Measurements from ENCODE around the gene LRRC55.
"Not testable (repeated sequence)": the region's sequence is repeated elsewhere in the genome, so short reads cannot be mapped to it uniquely, and the experiment has no call there.

Gene LRRC55

GRCh38 chr11:57162179-57162898, 19.4 kb upstream of the LRRC55 start:
- DNase-seq, result no peak

GRCh38 chr11:57163160-57163868, 18.4 kb upstream of the LRRC55 start:
- DNase-seq, result no peak

GRCh38 chr11:57164317-57164716, 17.4 kb upstream of the LRRC55 start:
- no peak for DNase-seq

- no peak for DNase-seq
These were observed 14.5 kb upstream of the LRRC55 start for GRCh38 chr11:57167125-57167846.

- not testable (repeated sequence) for DNase-seq
These were observed 11.9 kb upstream of the LRRC55 start for GRCh38 chr11:57169732-57170313.

- DNase-seq, result no peak
These were observed 9.7 kb upstream of the LRRC55 start for GRCh38 chr11:57172031-57172430.

GRCh38 chr11:57174656-57175055, 7.1 kb upstream of the LRRC55 start:
- no peak for DNase-seq

- no peak for DNase-seq
These were observed 6.3 kb upstream of the LRRC55 start for GRCh38 chr11:57175478-57175877.

- DNase-seq, result no peak
These were observed 3.4 kb upstream of the LRRC55 start for GRCh38 chr11:57178334-57178733.

- no peak for DNase-seq
These were observed 2.1 kb upstream of the LRRC55 start for GRCh38 chr11:57179681-57180080.

GRCh38 chr11:57180081-57180561, 1.6 kb upstream of the LRRC55 start:
- no peak for DNase-seq

- no peak for DNase-seq
These were observed 789 bp upstream of the LRRC55 start for GRCh38 chr11:57180964-57181363.

GRCh38 chr11:57182896-57183295, 1.1 kb downstream of the LRRC55 start:
- DNase-seq, result no peak

- DNase-seq, result no peak
These were observed 8.8 kb downstream of the LRRC55 start for GRCh38 chr11:57190548-57190947.

- DNase-seq, result no peak
These were observed 9.8 kb downstream of the LRRC55 start for GRCh38 chr11:57191311-57192219.

- no peak for DNase-seq
These were observed 10.6 kb downstream of the LRRC55 start for GRCh38 chr11:57192316-57192715.

- no peak for DNase-seq
These were observed 14.8 kb downstream of the LRRC55 start for GRCh38 chr11:57196596-57196995.

GRCh38 chr11:57197762-57198161, 16.0 kb downstream of the LRRC55 start:
- no peak for DNase-seq

GRCh38 chr11:57199330-57199729, 17.6 kb downstream of the LRRC55 start:
- DNase-seq, result no peak

- DNase-seq, result no peak
These were observed 19.2 kb downstream of the LRRC55 start for GRCh38 chr11:57200917-57201316.

- no peak for DNase-seq
These were observed 20.5 kb downstream of the LRRC55 start for GRCh38 chr11:57202281-57202680.

GRCh38 chr11:57203359-57203758, 21.6 kb downstream of the LRRC55 start:
- no peak for DNase-seq
